HL-60 (cell line): ENCODE results near the gene ALKBH1.

Experiments used
- DNase-seq, 2 experiments: peaks; one replicate each; pipeline ENCODE4 v3.0.0-alpha.2; 2010 to 2020; ENCODE audit warnings: low read depth in 1 of 2, low spot score in 1 of 2
- H3K27ac ChIP-seq: fragments of 250-450 bp; sonication (Bioruptor Pico); replicated peaks from 2 replicates; pipeline ENCODE4 v1.5.1; 2020; ENCODE audit warnings: mild to moderate bottlenecking, moderate library complexity
- H3K27me3 ChIP-seq: fragments of 250-450 bp; sonication (Bioruptor Pico); 2 replicates; pipeline ENCODE4 v1.5.1; 2021; ENCODE audit warnings: mild to moderate bottlenecking, moderate library complexity; ENCODE audit not compliant: insufficient read depth, poor library complexity, severe bottlenecking
- H3K4me3 ChIP-seq: replicated peaks from 2 replicates; pipeline ENCODE4 v1.5.1; 2011; ENCODE audit warnings: mild to moderate bottlenecking, control low read depth, low read length; ENCODE audit not compliant: insufficient read depth
- CTCF ChIP-seq: IDR thresholded peaks from one replicate; pipeline ENCODE4 v1.5.1; 2011; ENCODE audit warnings: low read length, control low read depth, inconsistent platforms; ENCODE audit not compliant: insufficient read depth
- GABPA ChIP-seq: IDR thresholded peaks from 2 replicates; pipeline ENCODE4 v1.6.1; 2012; ENCODE audit warnings: low read depth
- POLR2AphosphoS5 ChIP-seq: IDR thresholded peaks from 2 replicates; pipeline ENCODE4 v1.6.1; 2012; ENCODE audit warnings: low read depth
- REST ChIP-seq: IDR thresholded peaks from 2 replicates; pipeline ENCODE4 v1.6.1; 2012; ENCODE audit warnings: low read depth; ENCODE audit not compliant: insufficient replicate concordance
- SPI1 ChIP-seq: IDR thresholded peaks from 2 replicates; pipeline ENCODE4 v1.6.1; 2012; ENCODE audit warnings: low read depth, mild to moderate bottlenecking, borderline replicate concordance

The ALKBH1 gene

GRCh38 chr14:77630111-77630510, 77.7 kb downstream of the ALKBH1 start:
- no peak for TF ChIP-seq REST
- no peak for TF ChIP-seq GABPA
- TF ChIP-seq CTCF, result no peak
- no peak for TF ChIP-seq POLR2AphosphoS5
- no peak for TF ChIP-seq SPI1
- H3K27me3 ChIP-seq, result no peaks in the 10 kb centered on the region
- H3K27ac ChIP-seq, result no peak overlapping the region
- no peak for DNase-seq
- H3K4me3 ChIP-seq, result no peak overlapping the region

- H3K27ac ChIP-seq, result no peak overlapping the region
- TF ChIP-seq POLR2AphosphoS5, result no peak
- no peak for DNase-seq
Observed at GRCh38 chr14:77625360-77625759, 82.5 kb downstream of the ALKBH1 start.

GRCh38 chr14:77623201-77623600, 84.6 kb downstream of the ALKBH1 start:
- no peak for DNase-seq
- no peaks in the 10 kb centered on the region for H3K27me3 ChIP-seq
- TF ChIP-seq CTCF, result no peak
- TF ChIP-seq SPI1, result no peak
- TF ChIP-seq GABPA, result no peak
- no peak for TF ChIP-seq POLR2AphosphoS5
- no peak for TF ChIP-seq REST
- no peak overlapping the region for H3K4me3 ChIP-seq
- H3K27ac ChIP-seq, result no peak overlapping the region

More at GRCh38 chr14:77625360-77625759, 82.5 kb downstream of the ALKBH1 start:
- H3K27me3 ChIP-seq, result no peaks in the 10 kb centered on the region
- no peak overlapping the region for H3K4me3 ChIP-seq
